Stomach (tissue), 9 donors: ENCODE results near the gene ANGPTL7. TPM values are rescaled to one million over a fixed set of nuclear protein-coding genes. Genes with fewer than 3 reads are reported as not detected.

Experiments used
- DNase-seq, 2 donors: peaks; one replicate each; pipeline versions ENCODE4 v3.0.0 to v3.0.0-alpha.2; 2013 to 2019
- H3K27ac ChIP-seq, 5 donors: fragments of 200-600 bp in 4 of 5; sonication (generic) in 4 of 5; one replicate each; pipeline ENCODE4 v1.5.1; 2013 to 2019; ENCODE audit warnings: mild to moderate bottlenecking in 1 of 5, moderate library complexity in 1 of 5
- H3K27me3 ChIP-seq, 3 donors: fragments of 200-600 bp; sonication (generic); one replicate each; pipeline ENCODE4 v1.5.1; 2017 to 2019; ENCODE audit warnings: mixed run types in 1 of 3
- H3K36me3 ChIP-seq, 4 donors: fragments of 200-600 bp; sonication (generic); 1 replicate in 3 of 4; 2 replicates in 1 of 4; pipeline ENCODE4 v1.5.1; 2016 to 2019
- H3K4me1 ChIP-seq, 4 donors: fragments of 200-600 bp; sonication (generic); one replicate each; pipeline ENCODE4 v1.5.1; 2016 to 2019
- H3K4me3 ChIP-seq, 4 donors: fragments of 200-600 bp; sonication (generic) in 3 of 4; one replicate each; pipeline ENCODE4 v1.5.1; 2016 to 2019; ENCODE audit warnings: mild to moderate bottlenecking in 1 of 4
- H3K9me3 ChIP-seq, 4 donors: fragments of 200-600 bp; sonication (generic); one replicate each; pipeline ENCODE4 v1.5.1; 2016 to 2019
- CTCF ChIP-seq, 7 experiments: fragments of 450-650 bp in 4 of 7; fragments of 200-600 bp in 3 of 7; sonication (generic) in 3 of 7; IDR thresholded peaks; one replicate each; pipeline ENCODE4 v1.5.1; 2016 to 2019; ENCODE audit warnings: antibody characterized with exemption in 7 of 7, control low read depth in 2 of 7, mild to moderate bottlenecking in 1 of 7
- EP300 ChIP-seq: sonication (generic); formaldehyde crosslinking; IDR thresholded peaks from one replicate; pipeline ENCODE4 v1.6.1; 2017; ENCODE audit warnings: antibody characterized with exemption
- POLR2A ChIP-seq, 4 donors: fragments of 450-650 bp; IDR thresholded peaks; one replicate each; pipeline ENCODE4 v1.6.1; 2016; ENCODE audit warnings: antibody characterized with exemption in 4 of 4, control low read depth in 2 of 4, mild to moderate bottlenecking in 1 of 4, moderate library complexity in 1 of 4
- POLR2AphosphoS5 ChIP-seq, 3 donors: sonication (generic); formaldehyde crosslinking; IDR thresholded peaks; one replicate each; pipeline ENCODE4 v1.6.1; 2016; ENCODE audit warnings: antibody characterized with exemption in 3 of 3
- WGBS, 5 donors: extraction: QIAGEN DNeasy Blood & Tissue Kit in 3 of 5; methylation state at CpG; one replicate each; pipeline versions ENCODE4 v1.1.5 to v1.1.7; 2013 to 2018; 5-methylcytosine and 5-hydroxymethylcytosine counted together
- intact Hi-C: fragments of 100-400 bp; cut with DNase I; formaldehyde crosslinking; loops from one replicate; pipeline ENCODE4 v1.15.1; 2023; ENCODE audit warnings: low total_unique reads
- polyA plus RNA-seq, 3 donors: library from polyadenylated mRNA; stranded (reverse); fragments of 200-250 nt; gene quantifications; one replicate each; pipeline ENCODE4 v1.2.3, GENCODE V29; 2013
- small RNA-seq, 4 donors: library from RNA; depleted of rRNA; stranded (forward); fragments of <200 nt; gene quantifications; one replicate each; pipeline ENCODE3, GENCODE V24; 2016
- total RNA-seq, 5 donors: library from RNA; depleted of rRNA; stranded (reverse); fragments of >200 nt; gene quantifications; one replicate each; pipeline versions ENCODE4 v1.1.0 to v1.2.3, GENCODE V29; 2014 to 2016
- donor health status: healthy with polysubstance abuse.
- donor health status: Bipolar disorder and iron deficiency.
- donor health status: healthy.

Gene ANGPTL7
- total and polyA plus RNA-seq, 8 donors, result 0.55 to 2.6 (median 1.6) TPM; not detected in 5

GRCh38 chr1:11237356-11237755, 48.2 kb downstream of the ANGPTL7 start:
- peak overlapping the region in 2 of 5 donors; percentile 24 to 30 for H3K27ac ChIP-seq
- 83 to 89% (median 85%) methylated on average over 6 of the region's 6 CpGs for WGBS, 5 donors

GRCh38 chr1:11238311-11238710, 49.2 kb downstream of the ANGPTL7 start:
- no peak overlapping the region for H3K4me3 ChIP-seq
- H3K36me3 ChIP-seq, result peaks cover 74 to 100% (median 100%) of the 10 kb centered on the region in 4 donors
- DNase-seq, result no peak
- no peaks in the 10 kb centered on the region for H3K9me3 ChIP-seq
- no peaks in the 10 kb centered on the region for H3K27me3 ChIP-seq
- whole genome bisulfite sequencing, 5 donors, result 92 to 97% (median 96%) methylated on average over 7 of the region's 7 CpGs
- TF ChIP-seq EP300 (no peak), POLR2AphosphoS5 (IDR thresholded peaks at IDR 0.05) (no peak), CTCF (IDR thresholded peaks at IDR 0.05) (no peak), POLR2A (IDR thresholded peaks at IDR 0.05) (no peak)
- no peak overlapping the region for H3K27ac ChIP-seq
- peaks cover 0 to 14% (median 0%) of the 10 kb centered on the region in 4 donors for H3K4me1 ChIP-seq
- intact Hi-C loops, result no loop called here

More at GRCh38 chr1:11237356-11237755, 48.2 kb downstream of the ANGPTL7 start:
- H3K4me1 ChIP-seq, result peaks cover 0 to 14% (median 0%) of the 10 kb centered on the region in 4 donors
- no peaks in the 10 kb centered on the region for H3K27me3 ChIP-seq
- no peak for DNase-seq
- H3K36me3 ChIP-seq, result peaks cover 71 to 100% (median 100%) of the 10 kb centered on the region in 4 donors
- TF ChIP-seq POLR2A (IDR thresholded peaks at IDR 0.05) (no peak), CTCF (IDR thresholded peaks at IDR 0.05) (no peak), EP300 (no peak), POLR2AphosphoS5 (IDR thresholded peaks at IDR 0.05) (no peak)
- H3K4me3 ChIP-seq, result no peak overlapping the region
- intact Hi-C loops, result no loop called here
- no peaks in the 10 kb centered on the region for H3K9me3 ChIP-seq

- H3K4me3 ChIP-seq, result no peak overlapping the region
- TF ChIP-seq EP300, result no peak
- no peak for TF ChIP-seq CTCF (IDR thresholded peaks at IDR 0.05)
- TF ChIP-seq POLR2A (IDR thresholded peaks at IDR 0.05), result no peak
- TF ChIP-seq POLR2AphosphoS5 (IDR thresholded peaks at IDR 0.05), result no peak
- H3K27ac ChIP-seq, result no peak overlapping the region
- H3K27me3 ChIP-seq, result no peaks in the 10 kb centered on the region
- intact Hi-C loops, result no loop called here
- no peaks in the 10 kb centered on the region for H3K4me1 ChIP-seq
- H3K9me3 ChIP-seq, result no peaks in the 10 kb centered on the region
- WGBS, 5 donors, result 87 to 97% (median 94%) methylated on average over 3 of the region's 3 CpGs
- no peak for DNase-seq
- peaks cover 60 to 95% (median 90%) of the 10 kb centered on the region in 4 donors for H3K36me3 ChIP-seq
These were observed 56.1 kb downstream of the ANGPTL7 start for GRCh38 chr1:11245248-11245647.

Small RNA genes lying within 50 kb of the gene (small RNA-seq; reads per million reads assigned to genes)
- gene RNU6-291P (0 reads per million in 4 donors), gene RNU6-537P (0 reads per million in 4 donors), gene RPL39P6 (0 reads per million in 4 donors)

Other genes with a start within 250 kb of the ANGPTL7 start
- gene TARDBP, start 176.7 kb upstream of the ANGPTL7 start, total RNA-seq, result 100 to 1,000 TPM in 4 of 5 donors, 10 to 100 TPM in 1; 68.8 to 243 (median 159) TPM
- 100 to 1,000 TPM in 2 of 3 donors, 10 to 100 TPM in 1; 85.3 to 102 (median 100) TPM for gene TARDBP, start 176.7 kb upstream of the ANGPTL7 start, polyA plus RNA-seq
- gene MASP2, start 142.1 kb upstream of the ANGPTL7 start, total RNA-seq, result not detected
- not detected for gene MASP2, start 142.1 kb upstream of the ANGPTL7 start, polyA plus RNA-seq
- 100 to 1,000 TPM in 1 of 5 donors, 10 to 100 TPM in 3, 1 to 10 TPM in 1; 9.0 to 108 (median 34.4) TPM for gene SRM, start 129.3 kb upstream of the ANGPTL7 start, total RNA-seq
- 100 to 1,000 TPM in 1 of 3 donors, 10 to 100 TPM in 2; 78.5 to 149 (median 91.8) TPM for gene SRM, start 129.3 kb upstream of the ANGPTL7 start, polyA plus RNA-seq
- gene EXOSC10, start 89.5 kb upstream of the ANGPTL7 start, total RNA-seq, result 100 to 1,000 TPM in 1 of 5 donors, 10 to 100 TPM in 4; 15.1 to 118 (median 38.3) TPM
- 10 to 100 TPM; 21.6 to 43.2 (median 23.2) TPM for gene EXOSC10, start 89.5 kb upstream of the ANGPTL7 start, polyA plus RNA-seq
- 10 to 100 TPM; 27.4 to 42.4 (median 35.2) TPM for gene MTOR, start 73.2 kb downstream of the ANGPTL7 start, total RNA-seq
- 10 to 100 TPM in 1 of 3 donors, 1 to 10 TPM in 2; 6.3 to 15.7 (median 8.7) TPM for gene MTOR, start 73.2 kb downstream of the ANGPTL7 start, polyA plus RNA-seq
- 10 to 100 TPM in 2 of 5 donors, 1 to 10 TPM in 3; 2.2 to 33.8 (median 7.5) TPM for gene UBIAD1, start 83.8 kb downstream of the ANGPTL7 start, total RNA-seq
- 1 to 10 TPM; 3.5 to 5.4 (median 4.6) TPM for gene UBIAD1, start 83.8 kb downstream of the ANGPTL7 start, polyA plus RNA-seq